ENCODE data around the gene DGKI. TPM values are rescaled to one million over a fixed set of nuclear protein-coding genes. Genes with fewer than 3 reads are reported as not detected.

DGKI gene
- total RNA-seq, 1 donor from 2014 or later, result 3.1 TPM

- H3K27ac Mint-ChIP-seq (ENCODE audit: unreplicated experiment), result no peak overlapping the region
- peaks cover 10% of the 10 kb centered on the region for H3K9me3 Mint-ChIP-seq (ENCODE audit: unreplicated experiment)
- no peaks in the 10 kb centered on the region for H3K27me3 Mint-ChIP-seq (ENCODE audit: unreplicated experiment)
- no peak overlapping the region for H3K4me3 Mint-ChIP-seq (ENCODE audit: unreplicated experiment)
- no peaks in the 10 kb centered on the region for H3K36me3 Mint-ChIP-seq (ENCODE audit: unreplicated experiment)
- no peak for DNase-seq (ENCODE audit: extremely low spot score, unreplicated experiment)
- H3K4me1 Mint-ChIP-seq (ENCODE audit: unreplicated experiment), result no peaks in the 10 kb centered on the region
- no peak for TF ChIP-seq CTCF (IDR thresholded peaks at IDR 0.05)
These were observed 479.8 kb downstream of the DGKI start for GRCh38 chr7:137366995-137367394.

- TF ChIP-seq CTCF (IDR thresholded peaks at IDR 0.05), result no peak
- H3K36me3 Mint-ChIP-seq (ENCODE audit: unreplicated experiment), result peaks cover 5% of the 10 kb centered on the region
- H3K4me1 Mint-ChIP-seq (ENCODE audit: unreplicated experiment), result no peaks in the 10 kb centered on the region
- DNase-seq (ENCODE audit: extremely low spot score, unreplicated experiment), result no peak
- no peak overlapping the region for H3K27ac Mint-ChIP-seq (ENCODE audit: unreplicated experiment)
- H3K9me3 Mint-ChIP-seq (ENCODE audit: unreplicated experiment), result peaks cover 35% of the 10 kb centered on the region
- H3K27me3 Mint-ChIP-seq (ENCODE audit: unreplicated experiment), result no peaks in the 10 kb centered on the region
- H3K4me3 Mint-ChIP-seq (ENCODE audit: unreplicated experiment), result no peak overlapping the region
These were observed 483.1 kb downstream of the DGKI start for GRCh38 chr7:137363683-137364082.

GRCh38 chr7:137360087-137360679 is 486.6 kb downstream of the DGKI start:
- no peak overlapping the region for H3K27ac Mint-ChIP-seq (ENCODE audit: unreplicated experiment)
- no peak for TF ChIP-seq CTCF (IDR thresholded peaks at IDR 0.05)
- no peak for DNase-seq (ENCODE audit: extremely low spot score, unreplicated experiment)
- H3K36me3 Mint-ChIP-seq (ENCODE audit: unreplicated experiment), result peaks cover 5% of the 10 kb centered on the region
- no peaks in the 10 kb centered on the region for H3K4me1 Mint-ChIP-seq (ENCODE audit: unreplicated experiment)
- peaks cover 48% of the 10 kb centered on the region for H3K9me3 Mint-ChIP-seq (ENCODE audit: unreplicated experiment)
- no peaks in the 10 kb centered on the region for H3K27me3 Mint-ChIP-seq (ENCODE audit: unreplicated experiment)
- H3K4me3 Mint-ChIP-seq (ENCODE audit: unreplicated experiment), result no peak overlapping the region

- no peak for DNase-seq (ENCODE audit: extremely low spot score, unreplicated experiment)
- H3K36me3 Mint-ChIP-seq (ENCODE audit: unreplicated experiment), result no peaks in the 10 kb centered on the region
- H3K27ac Mint-ChIP-seq (ENCODE audit: unreplicated experiment), result no peak overlapping the region
- no peaks in the 10 kb centered on the region for H3K27me3 Mint-ChIP-seq (ENCODE audit: unreplicated experiment)
- no peak for TF ChIP-seq CTCF (IDR thresholded peaks at IDR 0.05)
- peaks cover 20% of the 10 kb centered on the region for H3K9me3 Mint-ChIP-seq (ENCODE audit: unreplicated experiment)
- H3K4me1 Mint-ChIP-seq (ENCODE audit: unreplicated experiment), result peaks cover 7% of the 10 kb centered on the region
- no peak overlapping the region for H3K4me3 Mint-ChIP-seq (ENCODE audit: unreplicated experiment)
These were observed 491.8 kb downstream of the DGKI start for GRCh38 chr7:137354961-137355360.

- H3K4me1 Mint-ChIP-seq (ENCODE audit: unreplicated experiment), result peaks cover 7% of the 10 kb centered on the region
- DNase-seq (ENCODE audit: extremely low spot score, unreplicated experiment), result no peak
- no peak overlapping the region for H3K4me3 Mint-ChIP-seq (ENCODE audit: unreplicated experiment)
- TF ChIP-seq CTCF (IDR thresholded peaks at IDR 0.05), result no peak
- no peak overlapping the region for H3K27ac Mint-ChIP-seq (ENCODE audit: unreplicated experiment)
- no peaks in the 10 kb centered on the region for H3K27me3 Mint-ChIP-seq (ENCODE audit: unreplicated experiment)
- no peaks in the 10 kb centered on the region for H3K36me3 Mint-ChIP-seq (ENCODE audit: unreplicated experiment)
- peaks cover 15% of the 10 kb centered on the region for H3K9me3 Mint-ChIP-seq (ENCODE audit: unreplicated experiment)
These were observed 492.4 kb downstream of the DGKI start for GRCh38 chr7:137354396-137354795.

Measured in osteocyte (in vitro differentiated cells).